ENCODE results near the gene PPA1.

DNA sequence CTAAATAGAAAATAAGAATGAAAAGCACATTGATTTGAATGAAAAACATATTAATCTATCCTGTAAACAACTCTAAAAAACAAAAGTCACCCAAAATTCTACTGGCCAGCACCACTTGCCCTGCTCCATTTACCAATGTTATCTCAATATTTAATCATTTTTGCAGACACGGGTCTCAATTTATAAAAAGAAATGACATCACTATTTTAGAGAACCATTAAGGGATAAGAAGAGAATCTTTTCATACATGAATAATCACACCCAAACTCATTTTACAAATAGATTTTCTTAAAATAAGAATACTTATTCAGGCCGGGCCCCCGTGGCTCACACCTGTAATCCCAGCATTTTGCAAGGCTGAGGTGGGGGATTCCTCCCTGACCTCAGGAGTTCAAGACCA is 66.8 kb downstream of the PPA1 start:
- TF ChIP-seq, protein P1, sequence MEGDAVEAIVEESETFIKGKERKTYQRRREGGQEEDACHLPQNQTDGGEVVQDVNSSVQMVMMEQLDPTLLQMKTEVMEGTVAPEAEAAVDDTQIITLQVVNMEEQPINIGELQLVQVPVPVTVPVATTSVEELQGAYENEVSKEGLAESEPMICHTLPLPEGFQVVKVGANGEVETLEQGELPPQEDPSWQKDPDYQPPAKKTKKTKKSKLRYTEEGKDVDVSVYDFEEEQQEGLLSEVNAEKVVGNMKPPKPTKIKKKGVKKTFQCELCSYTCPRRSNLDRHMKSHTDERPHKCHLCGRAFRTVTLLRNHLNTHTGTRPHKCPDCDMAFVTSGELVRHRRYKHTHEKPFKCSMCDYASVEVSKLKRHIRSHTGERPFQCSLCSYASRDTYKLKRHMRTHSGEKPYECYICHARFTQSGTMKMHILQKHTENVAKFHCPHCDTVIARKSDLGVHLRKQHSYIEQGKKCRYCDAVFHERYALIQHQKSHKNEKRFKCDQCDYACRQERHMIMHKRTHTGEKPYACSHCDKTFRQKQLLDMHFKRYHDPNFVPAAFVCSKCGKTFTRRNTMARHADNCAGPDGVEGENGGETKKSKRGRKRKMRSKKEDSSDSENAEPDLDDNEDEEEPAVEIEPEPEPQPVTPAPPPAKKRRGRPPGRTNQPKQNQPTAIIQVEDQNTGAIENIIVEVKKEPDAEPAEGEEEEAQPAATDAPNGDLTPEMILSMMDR (IDR thresholded peaks at IDR 0.05), result no peak
- no peak for TF ChIP-seq POLR2A (IDR thresholded peaks at IDR 0.05)
